Measurements from ENCODE around the gene TRAPPC2B.
"Not testable (repeated sequence)": the region's sequence is repeated elsewhere in the genome, so short reads cannot be mapped to it uniquely, and the experiment has no call there.

Gene TRAPPC2B

DNA sequence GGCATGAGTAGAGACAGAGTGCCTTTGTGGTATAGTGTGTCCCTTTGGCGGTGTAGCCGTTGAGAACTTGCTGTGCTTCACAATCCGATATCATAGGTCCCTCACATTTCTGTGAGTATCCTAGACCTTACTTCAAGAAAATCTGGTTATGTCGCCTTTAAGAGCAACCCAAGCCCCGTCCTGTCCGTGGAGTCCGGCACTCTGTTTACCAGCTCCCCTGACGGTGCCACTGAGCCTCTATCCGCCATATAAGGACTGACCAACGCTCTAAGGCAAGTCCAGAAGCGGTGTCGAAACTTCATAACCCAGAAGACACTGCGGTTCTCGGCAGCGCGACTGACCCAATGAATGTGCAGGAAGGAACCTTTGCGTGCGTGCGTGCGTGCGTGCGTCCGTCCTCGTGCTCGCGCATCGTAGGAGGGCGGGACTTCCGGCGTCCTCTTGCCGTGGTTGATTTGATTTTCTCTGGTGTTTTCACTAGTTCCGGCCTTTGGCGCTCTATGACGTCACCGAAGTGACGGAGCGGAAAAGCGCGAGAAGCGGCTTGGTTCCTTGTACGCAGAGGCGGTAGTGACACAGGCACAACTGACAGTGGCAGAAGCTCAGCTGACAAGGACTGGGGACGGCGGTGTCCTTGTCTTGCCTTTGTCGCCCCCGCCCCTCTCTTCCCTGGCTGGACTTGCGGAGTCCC, at the start of gene TRAPPC2B, which contains the start of gene ZNF547:
Gene TRAPPC2B, plus strand, starts transcription at position 555 of the 691 bp plus-strand sequence. CDS start 1,283 bp downstream, outside the sequence.
Gene ZNF547, plus strand, starts transcription at position 555 of the 691 bp plus-strand sequence. CDS start 5,005 bp downstream, outside the sequence.
- DNase-seq = peak; percentile 96 to 98

DNA sequence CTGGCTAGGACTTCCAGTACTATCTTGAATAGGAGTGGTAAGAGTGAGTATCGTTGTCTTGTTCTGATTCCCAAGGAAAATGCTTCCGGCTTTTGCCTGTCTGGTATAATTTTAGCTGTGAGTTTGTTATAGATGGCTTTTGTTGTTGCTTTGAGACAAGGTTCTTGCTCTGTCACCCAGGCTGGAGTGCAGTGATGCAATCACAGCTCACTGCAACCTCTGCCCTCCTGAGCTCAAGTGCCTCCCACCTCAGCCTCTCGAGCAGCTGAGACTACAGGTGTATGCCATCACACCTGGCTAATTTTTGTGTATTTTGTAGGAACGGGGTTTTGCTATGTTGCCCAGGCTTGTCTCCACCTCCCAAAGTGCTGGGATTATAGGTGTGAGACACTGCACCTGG, 49.2 kb upstream of the TRAPPC2B start:
- no peak for DNase-seq

DNA sequence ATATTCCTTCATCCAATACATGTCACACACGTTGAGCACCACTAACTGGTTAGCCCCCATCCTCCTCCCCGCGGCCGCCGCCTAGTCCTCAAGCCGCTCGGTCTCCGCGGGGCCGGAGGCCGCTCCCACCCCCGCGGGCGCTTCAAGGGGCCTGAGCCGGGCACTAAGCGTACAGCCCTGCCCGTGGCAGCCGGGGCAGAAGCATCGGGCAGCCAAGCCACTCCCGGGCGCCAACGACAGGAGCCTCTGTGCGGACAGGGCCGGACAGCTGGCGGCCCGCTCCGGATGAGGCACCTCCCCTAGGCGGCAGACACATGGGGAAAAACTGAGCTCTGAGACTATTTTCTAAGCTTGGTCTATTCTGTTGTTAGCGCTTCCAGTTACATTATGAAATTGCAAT, 45.8 kb upstream of the TRAPPC2B start:
- no peak for DNase-seq

DNA sequence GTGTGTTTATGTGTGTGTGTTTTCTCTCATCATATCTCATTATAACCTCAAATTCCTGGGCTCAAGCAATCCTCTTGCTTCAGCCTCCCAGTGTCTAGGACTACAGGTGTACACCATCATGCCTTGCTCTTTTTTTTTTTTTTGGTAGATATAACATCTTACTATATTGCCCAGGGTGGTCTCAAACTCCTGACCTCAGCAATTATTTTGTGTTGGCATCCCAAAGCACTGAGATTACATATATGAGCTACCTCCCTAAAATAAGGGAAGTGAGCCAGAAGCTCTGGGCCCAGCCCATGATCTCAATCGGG, 43.5 kb upstream of the TRAPPC2B start:
- no peak for DNase-seq

DNA sequence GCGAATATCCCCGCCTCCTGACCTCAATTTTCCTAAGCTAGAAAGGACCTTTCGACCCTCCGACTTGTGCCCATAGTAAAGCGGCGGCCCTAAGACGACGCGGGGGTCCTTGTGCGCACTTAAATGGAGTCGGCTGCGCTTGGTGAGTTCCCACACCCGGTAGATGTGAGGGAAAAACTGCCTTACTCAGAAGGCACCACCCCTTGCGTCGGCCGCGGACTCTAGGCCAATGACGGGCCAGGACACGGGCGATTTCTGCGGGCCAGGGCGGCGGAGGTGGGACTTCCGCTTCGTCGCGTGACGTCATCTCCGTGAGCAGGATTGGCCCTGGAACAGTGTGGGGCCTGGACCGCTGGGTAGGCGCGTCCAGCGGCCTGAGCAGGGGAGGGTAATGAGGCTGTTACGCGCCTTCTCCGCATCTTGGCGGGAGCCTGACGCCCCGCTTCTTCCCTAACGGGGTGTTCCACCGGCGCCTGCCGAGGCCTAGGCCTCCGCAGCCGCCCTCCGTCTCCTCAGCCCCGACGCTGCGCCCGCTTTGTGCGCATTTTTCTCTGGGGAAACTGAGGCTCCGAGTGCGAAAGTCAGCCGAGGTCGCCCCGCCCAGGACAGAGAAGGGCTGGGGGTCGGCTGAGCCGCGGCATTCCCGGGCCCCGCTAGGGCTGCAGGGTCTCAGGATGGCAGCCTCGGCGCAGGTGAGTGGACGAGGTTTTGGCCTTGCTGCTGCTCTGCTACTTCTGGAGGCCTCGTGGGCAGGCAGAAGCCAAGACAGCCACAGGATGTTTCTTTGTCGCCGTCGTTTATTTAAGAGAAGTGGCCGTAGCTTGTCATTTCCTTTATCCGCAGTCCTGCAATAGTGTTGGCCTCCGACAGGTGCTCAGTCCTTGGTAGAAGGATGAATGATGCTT, 42.9 kb upstream of the TRAPPC2B start, which contains the start of gene ZNF543:
Gene ZNF543, plus strand, starts transcription at position 293 of the 905 bp plus-strand sequence. Its CDS starts 382 bp downstream, at position 675.
- DNase-seq = peak; percentile 92 to 94

DNA sequence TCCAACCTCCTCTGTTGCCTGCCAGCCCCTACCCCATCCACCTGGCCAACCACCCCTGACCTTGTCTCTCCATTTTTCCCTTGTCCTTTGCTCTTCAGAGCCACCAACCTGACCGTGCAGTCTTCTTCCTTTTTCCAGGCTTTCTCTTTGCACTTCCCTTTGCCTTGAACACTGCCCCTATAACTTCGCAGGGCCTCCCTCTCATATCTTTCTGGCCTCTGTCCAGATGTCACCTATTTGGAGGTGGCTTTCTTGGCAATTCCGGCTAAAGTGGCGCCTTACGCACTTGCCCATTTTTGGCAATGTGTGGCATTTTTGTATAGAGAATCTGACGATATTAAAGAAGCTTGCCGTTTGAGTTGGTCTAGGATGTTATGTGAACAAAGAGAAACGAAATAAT, 42.2 kb upstream of the TRAPPC2B start:
- DNase-seq = no peak

DNA sequence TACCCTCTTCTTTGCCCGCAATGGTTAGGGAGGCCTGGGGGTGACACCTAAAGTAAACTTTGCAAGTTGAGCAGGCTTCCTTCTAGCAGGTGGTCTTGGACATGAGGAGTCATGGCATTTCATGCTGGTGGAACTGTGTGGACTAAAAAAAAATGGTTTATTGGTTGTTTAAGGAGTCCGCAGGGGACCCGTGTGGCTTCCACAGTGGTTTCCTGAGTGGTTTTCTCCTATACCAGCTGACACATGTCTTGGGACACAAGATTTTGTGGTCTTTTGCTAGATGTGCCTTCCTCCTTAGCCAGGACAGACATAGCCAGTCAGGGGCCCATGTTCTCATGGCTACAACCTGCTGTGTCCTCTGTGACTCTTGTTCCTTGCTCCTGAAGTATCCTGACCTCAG, 41.6 kb upstream of the TRAPPC2B start:
- DNase-seq = no peak

DNA sequence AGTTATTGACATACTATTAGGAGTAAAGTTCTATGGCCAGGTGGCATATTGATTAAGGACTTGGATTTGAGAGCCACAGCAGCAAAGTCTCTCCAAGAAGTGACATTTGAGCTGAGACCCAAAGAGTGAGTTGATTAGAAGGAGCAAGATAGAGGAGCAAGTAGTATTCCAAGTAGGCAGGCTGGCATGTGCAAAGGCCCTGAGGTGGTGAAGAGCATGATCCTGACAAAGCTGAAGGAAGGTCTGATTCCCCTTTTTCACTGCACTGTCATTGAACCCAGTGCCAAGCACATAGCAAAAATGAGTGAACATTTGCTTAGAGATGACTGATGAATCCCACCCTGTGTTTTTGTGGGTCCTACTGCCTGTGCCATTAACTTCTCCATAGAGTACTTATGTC, 38.4 kb upstream of the TRAPPC2B start:
- no peak for DNase-seq

DNA sequence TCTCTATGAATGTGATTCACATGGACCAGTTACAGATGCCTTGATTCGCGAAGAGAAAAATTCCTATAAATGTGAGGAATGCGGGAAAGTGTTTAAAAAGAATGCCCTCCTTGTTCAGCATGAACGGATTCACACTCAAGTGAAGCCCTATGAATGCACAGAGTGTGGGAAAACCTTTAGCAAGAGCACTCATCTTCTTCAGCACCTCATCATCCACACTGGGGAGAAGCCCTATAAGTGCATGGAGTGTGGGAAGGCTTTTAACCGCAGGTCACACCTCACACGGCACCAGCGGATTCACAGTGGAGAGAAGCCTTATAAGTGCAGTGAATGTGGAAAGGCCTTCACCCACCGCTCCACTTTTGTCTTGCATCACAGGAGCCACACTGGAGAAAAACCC, 35.4 kb upstream of the TRAPPC2B start:
- DNase-seq = no peak

DNA sequence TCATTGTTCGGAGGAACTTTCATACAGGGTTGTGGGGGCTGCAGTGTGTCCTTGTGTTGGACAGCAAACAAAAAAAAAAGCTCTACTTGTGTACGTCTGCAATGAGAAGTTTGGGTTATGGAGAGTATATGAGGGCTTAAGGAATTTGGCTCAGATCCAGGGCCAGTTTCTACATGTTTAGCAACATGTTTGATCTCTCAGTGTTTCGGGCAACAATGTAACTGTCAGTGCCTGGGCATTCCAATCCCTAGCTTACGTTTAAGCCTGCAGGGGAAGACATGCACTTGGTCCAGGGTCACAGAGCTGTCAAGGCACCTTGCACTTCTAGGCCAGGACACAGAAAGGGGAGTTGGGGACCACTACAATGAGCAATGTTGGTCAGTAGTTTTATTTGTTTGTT, 29.2 kb upstream of the TRAPPC2B start:
- DNase-seq = no peak

DNA sequence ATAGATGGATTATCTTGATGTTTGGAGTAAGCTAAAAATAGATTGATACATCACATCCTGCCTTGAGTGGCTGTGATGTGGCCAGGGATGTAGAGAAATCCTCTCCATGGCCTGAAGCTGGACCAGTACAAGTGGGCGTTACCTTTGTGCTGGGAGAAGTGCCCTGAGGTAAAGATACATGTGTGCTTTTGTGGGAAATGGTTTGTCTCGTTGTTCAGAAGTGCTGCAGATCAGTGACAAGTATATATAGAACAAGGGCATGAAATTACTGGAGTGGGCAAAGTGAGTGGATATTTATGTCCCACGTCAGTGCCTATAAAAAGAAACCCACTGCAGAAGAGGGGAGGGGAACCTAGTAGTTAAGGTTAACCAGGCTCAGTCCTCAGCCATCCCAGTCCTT, 24.5 kb upstream of the TRAPPC2B start:
- DNase-seq = no peak

DNA sequence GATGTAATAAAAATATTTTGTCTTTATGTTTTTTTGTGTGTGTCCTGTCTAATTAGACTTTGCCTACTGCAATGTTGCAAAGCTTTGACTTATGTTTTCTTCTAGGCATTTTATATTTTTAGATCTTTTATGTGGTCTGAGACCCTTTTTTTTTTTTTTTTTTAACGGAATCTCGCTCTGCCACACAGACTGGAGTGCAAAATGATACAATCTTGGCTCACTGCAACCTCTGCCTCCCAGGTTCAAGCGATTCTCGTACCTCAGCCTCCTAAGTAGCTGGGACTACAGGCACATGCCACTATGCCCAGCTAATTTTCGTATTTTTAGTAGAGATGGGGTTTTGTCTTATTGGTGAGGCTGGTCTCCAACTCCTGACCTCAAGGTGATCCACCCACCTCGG, 20.8 kb upstream of the TRAPPC2B start:
- no peak for DNase-seq

DNA sequence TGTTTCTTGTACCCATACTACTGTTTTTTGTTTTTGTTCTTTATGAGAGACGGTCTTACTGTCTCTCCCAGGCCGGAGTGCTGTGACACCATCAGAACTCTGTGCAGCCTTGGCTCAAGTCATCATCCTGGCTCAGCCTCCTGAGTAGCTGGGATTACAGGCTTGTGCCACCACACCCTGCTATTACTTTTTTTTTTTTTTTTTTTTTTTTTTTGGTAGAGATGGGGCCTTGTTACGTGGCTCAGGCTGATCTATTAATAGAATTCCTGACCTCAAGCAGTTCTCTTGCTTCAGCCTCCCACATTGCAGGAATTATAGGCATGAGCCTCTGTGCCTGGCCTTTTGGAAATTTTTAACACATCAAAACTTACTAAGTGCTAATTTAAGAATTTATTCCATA, 15.2 kb upstream of the TRAPPC2B start:
- no peak for DNase-seq

DNA sequence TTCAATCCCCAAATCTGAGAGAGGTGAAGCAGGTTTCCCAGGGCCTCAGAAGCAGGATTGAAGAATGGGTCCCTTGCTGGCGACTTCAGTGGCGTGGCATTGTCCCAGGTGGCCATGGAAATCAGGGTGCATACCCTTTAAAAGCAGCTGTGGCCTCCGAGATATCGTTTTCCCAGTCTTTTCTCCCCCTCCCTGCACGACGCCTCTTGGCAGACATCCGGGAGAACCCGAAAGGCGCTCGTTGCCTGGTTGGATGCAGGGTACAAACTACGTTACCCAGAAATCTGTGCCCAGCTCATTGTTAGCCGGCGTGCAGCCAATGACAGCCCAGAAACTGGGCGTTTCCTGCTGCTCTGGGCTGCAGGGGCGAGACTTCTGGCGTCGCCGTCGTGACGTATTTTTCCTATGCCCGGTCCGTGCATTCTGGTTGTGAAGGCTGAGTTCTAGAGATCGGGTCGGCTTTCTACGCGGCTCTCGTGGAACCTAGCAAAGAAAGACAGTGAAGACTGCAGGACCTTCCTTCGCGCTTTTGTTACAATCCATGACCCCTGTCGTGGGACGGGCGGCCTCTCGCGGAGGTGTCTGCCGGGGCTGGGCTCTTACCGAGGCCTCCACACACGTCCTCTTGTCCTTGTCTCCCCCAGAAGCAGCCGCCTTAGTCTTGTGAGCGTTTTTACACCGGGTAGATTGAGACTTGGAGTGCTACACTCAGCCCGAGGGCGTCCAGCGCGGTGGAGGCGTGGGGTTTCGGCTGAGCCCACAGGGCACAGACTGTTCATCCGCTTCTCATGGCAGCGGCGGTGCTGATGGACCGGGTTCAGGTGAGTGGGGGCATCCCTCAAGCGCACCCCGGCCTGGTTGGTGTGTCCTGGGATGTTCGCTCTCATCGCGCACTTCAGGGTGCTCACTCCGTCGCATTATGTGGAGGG, 12.2 kb upstream of the TRAPPC2B start, which contains the start of gene ZNF304:
Gene ZNF304, plus strand, starts transcription at position 395 of the 929 bp plus-strand sequence. Its CDS starts 394 bp downstream, at position 789.
- DNase-seq = peak; percentile 82

DNA sequence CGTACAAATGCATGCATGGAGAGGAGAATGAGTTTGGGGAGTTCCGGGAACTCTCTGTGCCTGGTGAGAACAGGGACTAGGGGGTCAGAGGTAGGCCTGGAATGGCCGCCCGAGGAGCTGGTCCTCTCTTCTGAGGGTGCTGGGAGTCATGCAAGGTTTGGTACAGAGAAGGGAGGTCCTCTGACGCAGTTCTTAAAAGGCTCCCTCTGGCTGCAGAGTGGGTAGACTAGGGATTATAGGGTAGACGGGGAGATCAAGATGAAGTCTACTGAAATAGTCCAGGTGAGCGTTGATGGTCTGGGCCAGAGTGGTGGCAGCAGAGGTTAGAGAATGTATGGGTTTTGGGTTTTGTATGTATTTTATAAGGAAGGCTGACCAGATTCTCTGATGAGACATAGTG, 11.5 kb upstream of the TRAPPC2B start:
- DNase-seq = no peak

DNA sequence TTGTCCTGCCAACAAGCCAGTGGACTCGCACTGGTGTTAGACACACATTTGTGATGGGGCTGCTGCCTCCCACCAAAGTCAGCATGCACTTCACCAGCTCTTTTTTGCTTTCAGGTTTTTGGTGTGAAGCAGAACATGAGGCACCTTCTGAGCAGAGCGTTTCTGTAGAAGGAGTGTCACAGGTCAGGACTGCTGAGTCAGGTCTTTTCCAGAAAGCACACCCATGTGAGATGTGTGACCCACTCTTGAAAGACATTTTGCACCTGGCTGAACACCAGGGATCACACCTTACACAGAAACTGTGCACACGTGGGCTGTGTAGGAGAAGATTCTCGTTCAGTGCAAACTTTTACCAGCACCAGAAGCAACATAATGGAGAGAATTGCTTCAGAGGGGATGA, 7.4 kb upstream of the TRAPPC2B start:
- no peak for DNase-seq

DNA sequence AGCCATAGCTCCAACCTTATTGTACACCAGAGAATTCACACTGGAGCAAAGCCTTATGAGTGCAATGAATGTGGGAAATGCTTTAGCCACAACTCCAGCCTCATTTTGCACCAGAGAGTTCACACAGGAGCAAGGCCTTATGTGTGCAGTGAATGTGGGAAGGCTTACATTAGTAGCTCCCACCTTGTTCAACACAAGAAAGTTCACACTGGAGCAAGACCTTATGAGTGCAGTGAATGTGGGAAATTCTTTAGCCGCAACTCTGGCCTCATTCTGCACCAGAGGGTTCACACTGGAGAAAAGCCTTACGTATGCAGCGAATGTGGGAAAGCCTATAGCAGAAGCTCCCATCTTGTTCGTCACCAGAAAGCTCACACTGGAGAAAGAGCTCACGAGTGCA, 5.9 kb upstream of the TRAPPC2B start:
- no peak for DNase-seq

DNA sequence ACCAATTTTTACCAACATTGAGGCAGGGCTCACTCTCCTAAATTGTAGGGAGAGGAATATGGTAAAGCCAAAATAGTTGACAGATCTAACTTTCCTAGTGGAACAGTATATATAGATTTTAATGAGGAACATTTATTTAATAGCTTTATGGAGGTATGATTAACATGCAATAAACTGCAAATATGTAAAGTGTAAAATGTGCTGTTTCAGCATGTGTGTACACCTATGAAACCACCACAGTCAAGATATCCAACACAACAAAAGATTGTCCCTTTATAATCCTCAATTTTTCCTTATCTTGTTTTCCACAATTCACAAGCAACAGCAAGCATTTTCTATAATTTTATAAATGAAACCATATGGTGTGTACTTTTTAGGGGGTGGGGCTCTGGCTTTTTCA, 4.1 kb upstream of the TRAPPC2B start:
- no peak for DNase-seq

DNA sequence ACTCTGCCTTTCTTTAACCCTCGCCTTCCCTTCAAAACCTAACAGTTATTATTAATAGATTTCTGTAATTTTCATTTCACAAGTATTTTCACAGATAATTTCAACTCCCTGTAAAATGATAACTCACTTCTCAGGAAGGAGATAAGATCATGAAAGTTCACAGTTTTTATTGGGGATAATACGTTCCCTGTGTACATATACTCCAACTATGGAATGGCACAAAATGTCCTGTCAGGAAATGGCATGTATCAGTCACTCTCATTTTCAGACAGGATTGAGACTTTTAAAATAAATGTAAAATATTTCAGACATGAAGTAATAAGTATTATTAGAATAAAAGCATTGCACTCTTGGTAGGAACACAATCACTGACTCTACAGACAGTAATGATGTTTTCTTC, 932 bp upstream of the TRAPPC2B start:
- no peak for DNase-seq

DNA sequence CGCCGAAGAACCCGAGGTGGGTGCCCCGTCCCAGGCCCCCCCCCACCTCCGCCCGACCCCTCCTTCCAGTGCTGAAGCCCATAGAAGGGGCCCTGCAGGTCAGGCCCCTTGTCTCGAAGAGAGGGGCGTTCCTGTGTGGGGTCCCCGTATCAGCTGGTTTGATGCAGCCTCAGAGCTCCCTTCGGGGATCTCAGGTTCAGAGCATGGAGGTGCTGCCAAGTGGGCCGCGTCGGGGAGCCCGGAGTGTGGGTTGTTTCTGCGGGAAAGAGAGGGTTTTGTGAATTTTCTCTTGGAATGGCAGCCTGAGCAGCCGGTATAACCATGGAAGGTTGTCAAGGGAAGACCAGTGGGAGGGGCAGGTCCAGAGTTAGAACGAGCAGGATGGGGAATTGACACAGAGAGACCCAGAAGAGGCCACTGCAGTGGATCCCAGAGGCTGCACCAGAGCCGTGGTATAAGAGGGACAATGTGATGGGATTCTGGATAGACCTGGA, 384 bp downstream of the TRAPPC2B start:
- no peak for DNase-seq

DNA sequence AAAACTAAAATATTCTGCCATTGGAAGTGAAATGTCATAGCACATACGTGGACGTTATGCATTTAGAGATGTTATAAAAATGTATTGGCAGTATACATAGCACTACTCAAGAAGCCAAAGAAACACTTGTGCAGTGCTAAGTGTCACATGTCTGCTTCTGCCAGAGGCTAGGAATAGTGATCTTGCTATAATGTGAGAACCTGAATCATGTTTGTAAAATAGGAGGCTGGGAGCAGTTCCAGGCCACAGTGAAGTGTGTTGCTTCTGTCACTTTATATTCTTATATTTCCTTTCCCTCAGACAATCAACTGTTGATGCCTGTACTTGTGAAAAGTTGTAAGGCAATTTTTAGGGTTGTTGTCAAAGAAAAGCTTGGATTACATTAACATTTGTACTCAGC, 3.4 kb downstream of the TRAPPC2B start:
- no peak for DNase-seq

DNA sequence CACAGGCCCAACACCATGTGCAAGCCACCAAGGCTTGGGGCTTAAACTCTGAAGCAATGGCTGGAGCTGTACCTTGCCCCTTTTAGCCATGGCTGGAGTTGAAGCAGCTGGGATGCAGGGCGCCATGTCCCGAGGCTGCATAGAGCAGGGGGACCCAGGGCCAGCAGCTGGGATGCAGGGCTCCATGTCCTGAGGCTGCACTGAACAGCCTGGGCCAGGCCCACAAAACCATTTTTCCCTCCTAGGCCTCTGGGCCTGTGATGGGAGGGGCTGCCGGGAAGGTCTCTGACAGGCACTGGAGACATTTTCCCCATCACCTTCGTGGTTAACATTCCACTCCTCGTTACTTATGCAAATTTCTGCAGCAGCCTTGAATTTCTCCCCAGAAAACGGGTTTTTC, 10.8 kb downstream of the TRAPPC2B start:
- no peak for DNase-seq

DNA sequence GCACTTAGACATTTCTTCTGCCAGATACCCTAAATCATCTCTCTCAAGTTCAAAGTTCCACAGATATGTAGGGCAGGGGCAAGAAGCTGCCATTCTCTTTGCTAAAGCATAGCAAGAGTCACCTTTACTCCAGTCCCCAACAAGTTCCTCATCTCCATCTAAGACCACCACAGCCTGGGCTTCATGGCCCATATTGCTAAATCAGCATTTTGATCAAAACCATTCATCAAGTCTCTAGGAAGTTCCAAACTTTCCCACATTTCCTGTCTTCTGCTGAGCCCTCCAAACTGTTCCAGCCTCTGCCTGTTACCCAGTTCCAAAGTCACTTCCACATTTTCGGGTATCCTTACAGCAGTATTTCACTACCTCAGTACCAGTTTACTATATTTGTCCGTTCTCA, 11.3 kb downstream of the TRAPPC2B start:
- not testable (repeated sequence) for DNase-seq

Data from stimulated activated CD4-positive, alpha-beta T cell treated with anti-CD3 and anti-CD28 coated beads, Interleukin-2, amount 100 ng/mL, for 24 hours (primary cell).